HCT116 (cell line): ENCODE data around the gene SIK3. TPM values are rescaled to one million over a fixed set of nuclear protein-coding genes. Genes with fewer than 3 reads are reported as not detected.

Experiments used
- ATAC-seq: fragments of 200-7000 bp; cut with Tn5 transposase; 2 replicates; pipeline ENCODE4 v1.9.1; 2020; ENCODE audit warnings: mild to moderate bottlenecking, moderate library complexity
- BruUV-seq: library from RNA; stranded (reverse); fragments of 400-500 nt; replicated peaks from 2 replicates; lab custom pipeline; 2021; lab: Mats Ljungman, UMichigan
- CTCF ChIA-PET: fragments of 300-600 bp; sonication (Branson Sonifier 250); formaldehyde crosslinking; loops from one replicate; lab custom pipeline; 2021; ENCODE audit warnings: antibody characterized with exemption; lab: Charles Lee
- POLR2A ChIA-PET: fragments of 300-600, 350-600 bp; sonication (Branson Sonifier 250); formaldehyde crosslinking; loops from one replicate; lab custom pipeline; 2021; ENCODE audit warnings: antibody characterized with exemption; lab: Charles Lee
- RAD21 ChIA-PET, 2 experiments: fragments of 300-600 bp; sonication (Branson Sonifier 250); formaldehyde crosslinking; loops; one replicate each; lab custom pipeline; 2023; ENCODE audit warnings: low total read pairs in 2 of 2; ENCODE audit not compliant: uncharacterized antibody in 2 of 2, unreplicated experiment in 2 of 2, low non-redundant PET in 1 of 2; lab: Charles Lee
- DNase-seq: peaks from one replicate; pipeline ENCODE4 v3.0.0-alpha.2; 2010; ENCODE audit warnings: low read depth, low spot score
- H2AFZ ChIP-seq: fragments of 200-600 bp; shearing (Covaris generic), sonication (generic); 2 replicates; pipeline ENCODE4 v1.6.1; 2017; ENCODE audit warnings: low read depth, mixed run types, mixed read lengths, antibody characterized with exemption, low read length; ENCODE audit not compliant: poor library complexity, severe bottlenecking
- H3K27ac ChIP-seq: 2 replicates; pipeline ENCODE4 v1.5.1; 2012; ENCODE audit warnings: low read depth, low read length
- H3K27me3 ChIP-seq: fragments of 200-600 bp; sonication (generic); 2 replicates; pipeline ENCODE4 v1.6.1; 2016; ENCODE audit warnings: mixed run types, low read length, mixed read lengths; ENCODE audit not compliant: insufficient read depth
- H3K36me3 ChIP-seq, 2 experiments: fragments of 200-500 bp in 1 of 2; fragments of 200-600 bp in 1 of 2; sonication (Bioruptor generic) in 1 of 2; sonication (generic) in 1 of 2; 2 replicates each; pipeline versions ENCODE4 v1.5.1 to v1.6.1; 2014 to 2016; ENCODE audit warnings: low read length in 2 of 2, inconsistent platforms in 1 of 2, mixed read lengths in 1 of 2, mixed run types in 1 of 2; ENCODE audit not compliant: insufficient read depth in 2 of 2, control insufficient read depth in 1 of 2
- H3K4me1 ChIP-seq, 2 experiments: fragments of 200-600 bp in 1 of 2; sonication (generic) in 1 of 2; 2 replicates each; pipeline versions ENCODE4 v1.5.1 to v1.6.1; 2012 to 2017; ENCODE audit warnings: low read length in 2 of 2, inconsistent platforms in 1 of 2, mild to moderate bottlenecking in 1 of 2, mixed read lengths in 1 of 2, mixed run types in 1 of 2, moderate library complexity in 1 of 2; ENCODE audit not compliant: insufficient read depth in 2 of 2, control insufficient read depth in 1 of 2
- H3K4me2 ChIP-seq: fragments of 200-600 bp; sonication (generic); 2 replicates; pipeline ENCODE4 v1.6.1; 2017; ENCODE audit warnings: mixed run types, low read length, mixed read lengths
- H3K4me3 ChIP-seq, 2 experiments: fragments of 200-600 bp in 1 of 2; sonication (generic) in 1 of 2; replicated peaks in 1 of 2; 2 replicates each; pipeline ENCODE4 v1.5.1; 2011 to 2016; ENCODE audit warnings: low read length in 2 of 2, control low read depth in 1 of 2, low read depth in 1 of 2, mild to moderate bottlenecking in 1 of 2, mixed read lengths in 1 of 2, mixed run types in 1 of 2
- H3K79me2 ChIP-seq: fragments of 200-600 bp; sonication (generic); 2 replicates; pipeline ENCODE4 v1.6.1; 2017; ENCODE audit warnings: mild to moderate bottlenecking, mixed run types, low read length, moderate library complexity, mixed read lengths; ENCODE audit not compliant: insufficient read depth
- H3K9ac ChIP-seq: fragments of 200-600 bp; sonication (generic); 2 replicates; pipeline ENCODE4 v1.6.1; 2016; ENCODE audit warnings: low read length, mixed read lengths
- H3K9me2 ChIP-seq: fragments of 200-600 bp; sonication (generic), shearing (Covaris generic); 2 replicates; pipeline ENCODE4 v1.6.1; 2017; ENCODE audit warnings: mixed run types, mild to moderate bottlenecking, moderate library complexity; ENCODE audit not compliant: insufficient read depth
- H3K9me3 ChIP-seq, 2 experiments: fragments of 200-500 bp in 1 of 2; fragments of 200-600 bp in 1 of 2; sonication (Bioruptor generic) in 1 of 2; sonication (generic) in 1 of 2; 2 replicates each; pipeline ENCODE4 v1.6.1; 2014 to 2017; ENCODE audit warnings: low read length in 2 of 2, mixed read lengths in 2 of 2, inconsistent platforms in 1 of 2, low read depth in 1 of 2, mild to moderate bottlenecking in 1 of 2, mixed run types in 1 of 2, moderate library complexity in 1 of 2; ENCODE audit not compliant: control insufficient read depth in 1 of 2, insufficient read depth in 1 of 2
- H4K20me1 ChIP-seq: fragments of 200-600 bp; sonication (generic), shearing (Covaris generic); 2 replicates; pipeline ENCODE4 v1.6.1; 2017; ENCODE audit warnings: mixed run types, mild to moderate bottlenecking, moderate library complexity; ENCODE audit not compliant: insufficient read depth
- ATF3 ChIP-seq: IDR thresholded peaks from 2 replicates; pipeline ENCODE4 v1.6.1; 2012
- CBX3 ChIP-seq: IDR thresholded peaks from 2 replicates; pipeline ENCODE4 v1.6.1; 2012; ENCODE audit warnings: low read depth
- CEBPB ChIP-seq: IDR thresholded peaks from 2 replicates; pipeline ENCODE4 v1.6.1; 2012; ENCODE audit warnings: low read depth
- CTCF ChIP-seq, 3 experiments: fragments of 200-600 bp in 1 of 3; sonication (generic) in 1 of 3; IDR thresholded peaks in 2 of 3; conservative IDR thresholded peaks in 1 of 3; 2 replicates each; pipeline ENCODE4 v1.5.1; 2012 to 2017; ENCODE audit warnings: low read depth in 2 of 3, low read length in 2 of 3, antibody characterized with exemption in 1 of 3, borderline replicate concordance in 1 of 3, control low read depth in 1 of 3, mild to moderate bottlenecking in 1 of 3, mixed read lengths in 1 of 3, mixed run types in 1 of 3, moderate library complexity in 1 of 3; ENCODE audit not compliant: insufficient read depth in 1 of 3
- ELF1 ChIP-seq: IDR thresholded peaks from 2 replicates; pipeline ENCODE4 v1.6.1; 2012; ENCODE audit warnings: low read depth, borderline replicate concordance
- EZH2 ChIP-seq: fragments of 200-600 bp; sonication (generic); IDR thresholded peaks from 2 replicates; pipeline ENCODE4 v1.6.1; 2017; ENCODE audit warnings: antibody characterized with exemption, mixed run types
- EZH2phosphoT487 ChIP-seq: fragments of 200-600 bp; IDR thresholded peaks from 2 replicates; pipeline ENCODE4 v1.6.1; 2018; ENCODE audit warnings: antibody characterized with exemption, borderline replicate concordance
- FOSL1 ChIP-seq: IDR thresholded peaks from 2 replicates; pipeline ENCODE4 v1.6.1; 2012; ENCODE audit warnings: low read depth
- JUND ChIP-seq: IDR thresholded peaks from 2 replicates; pipeline ENCODE4 v1.6.1; 2012
- POLR2AphosphoS5 ChIP-seq: IDR thresholded peaks from 2 replicates; pipeline ENCODE4 v1.6.1; 2011; ENCODE audit warnings: mild to moderate bottlenecking, low read depth, low read length, moderate library complexity
- RAD21 ChIP-seq: IDR thresholded peaks from 2 replicates; pipeline ENCODE4 v1.6.1; 2012; ENCODE audit warnings: low read depth, mild to moderate bottlenecking
- SRF ChIP-seq: IDR thresholded peaks from 2 replicates; pipeline ENCODE4 v1.6.1; 2012; ENCODE audit warnings: low read depth
- TCF7L2 ChIP-seq: IDR thresholded peaks from 2 replicates; pipeline ENCODE4 v1.7.0; 2011; ENCODE audit warnings: borderline replicate concordance, inconsistent platforms; ENCODE audit not compliant: insufficient read depth, insufficient read length; ENCODE audit errors: extremely low read depth
- YY1 ChIP-seq: IDR thresholded peaks from 2 replicates; pipeline ENCODE4 v1.6.1; 2011; ENCODE audit warnings: low read length, low read depth, moderate library complexity, mild to moderate bottlenecking; ENCODE audit not compliant: insufficient replicate concordance; ENCODE audit errors: extremely low read depth
- ZFX ChIP-seq: fragments of 450-650 bp; IDR thresholded peaks from 2 replicates; pipeline ENCODE4 v1.6.1; 2017
- ZNF274 ChIP-seq: fragments of 200-500 bp; sonication (Bioruptor generic); IDR thresholded peaks from 2 replicates; pipeline ENCODE4 v1.6.1; 2014; ENCODE audit warnings: mild to moderate bottlenecking, low read depth, low read length, inconsistent platforms
- intact Hi-C: fragments of 100-400 bp; cut with micrococcal nuclease; formaldehyde crosslinking; loops from 2 replicates; pipeline ENCODE4 v1.10.0; 2022
- total RNA-seq: library from RNA; stranded (reverse); gene quantifications from one replicate; pipeline ENCODE4 v1.2.1, GENCODE V29; 2021; ENCODE audit not compliant: unreplicated experiment
- TF ChIP-seq, protein P1 (sequence below): IDR thresholded peaks from 2 replicates; pipeline ENCODE4 v1.6.1; 2011; ENCODE audit warnings: mild to moderate bottlenecking, low read length, moderate library complexity; ENCODE audit not compliant: insufficient replicate concordance; ENCODE audit errors: extremely low read depth

Gene SIK3
- total RNA-seq, 1 experiment from 2014 or later = 21.0 TPM

- BruUV-seq = no TSS peak
- ChIA-PET RAD21 (no interaction called here), CTCF (interaction anchor here (1.3 kb wide), 1 partner anchor 9 kb away, joined by 3 read pairs; no protein-coding TSS in a partner anchor)
- Histone ChIP-seq H3K27ac (no peak overlapping the region), H3K9me3 (no peaks in the 10 kb centered on the region), H3K36me3 (peaks cover 3 to 17% of the 10 kb centered on the region in 2 experiments; a peak in 2 of 4 replicates), H3K27me3 (no peaks in the 10 kb centered on the region), H2AFZ (no peak overlapping the region), H3K9me2 (no peaks in the 10 kb centered on the region), H3K4me1 (no peaks in the 10 kb centered on the region), H4K20me1 (no peaks in the 10 kb centered on the region), H3K4me3 (no peak overlapping the region), H3K4me2 (no peak overlapping the region)
- ATAC-seq = no peak
- intact Hi-C loops = no loop called here
- TF ChIP-seq ZFX = no peak
- TF ChIP-seq ZNF274 = no peak
- no peak for TF ChIP-seq POLR2AphosphoS5
- TF ChIP-seq, protein P1, sequence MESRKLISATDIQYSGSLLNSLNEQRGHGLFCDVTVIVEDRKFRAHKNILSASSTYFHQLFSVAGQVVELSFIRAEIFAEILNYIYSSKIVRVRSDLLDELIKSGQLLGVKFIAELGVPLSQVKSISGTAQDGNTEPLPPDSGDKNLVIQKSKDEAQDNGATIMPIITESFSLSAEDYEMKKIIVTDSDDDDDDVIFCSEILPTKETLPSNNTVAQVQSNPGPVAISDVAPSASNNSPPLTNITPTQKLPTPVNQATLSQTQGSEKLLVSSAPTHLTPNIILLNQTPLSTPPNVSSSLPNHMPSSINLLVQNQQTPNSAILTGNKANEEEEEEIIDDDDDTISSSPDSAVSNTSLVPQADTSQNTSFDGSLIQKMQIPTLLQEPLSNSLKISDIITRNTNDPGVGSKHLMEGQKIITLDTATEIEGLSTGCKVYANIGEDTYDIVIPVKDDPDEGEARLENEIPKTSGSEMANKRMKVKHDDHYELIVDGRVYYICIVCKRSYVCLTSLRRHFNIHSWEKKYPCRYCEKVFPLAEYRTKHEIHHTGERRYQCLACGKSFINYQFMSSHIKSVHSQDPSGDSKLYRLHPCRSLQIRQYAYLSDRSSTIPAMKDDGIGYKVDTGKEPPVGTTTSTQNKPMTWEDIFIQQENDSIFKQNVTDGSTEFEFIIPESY = no peak
- TF ChIP-seq FOSL1 = no peak
- TF ChIP-seq CEBPB = no peak
- TF ChIP-seq TCF7L2 = no peak
- no peak for TF ChIP-seq EZH2
- no peak for TF ChIP-seq CBX3
- no peak for TF ChIP-seq YY1
- TF ChIP-seq RAD21 = no peak
- no peak for TF ChIP-seq EZH2phosphoT487
- TF ChIP-seq SRF = no peak
- TF ChIP-seq JUND = no peak
- TF ChIP-seq ATF3 = no peak
- no peak for TF ChIP-seq CTCF (IDR thresholded peaks at IDR 0.05 in 2 of 3, conservative IDR thresholded peaks at IDR 0.05 in 1 of 3; ENCODE audit: borderline replicate concordance in 1 of 3, insufficient read depth in 1 of 3, low read depth in 2 of 3, low read length in 2 of 3)
- no peak for TF ChIP-seq ELF1
- TF ChIP-seq, all 23 proteins: peak for 0
- POLR2A ChIA-PET = no interaction called here
- Histone ChIP-seq H3K79me2 (no peaks in the 10 kb centered on the region), H3K9ac (no peak overlapping the region)
- no peak for DNase-seq
These were observed 253.5 kb downstream of the SIK3 start for GRCh38 chr11:116844722-116845121.
